ENCODE measurements around the gene EHBP1L1.

Gene EHBP1L1

DNA sequence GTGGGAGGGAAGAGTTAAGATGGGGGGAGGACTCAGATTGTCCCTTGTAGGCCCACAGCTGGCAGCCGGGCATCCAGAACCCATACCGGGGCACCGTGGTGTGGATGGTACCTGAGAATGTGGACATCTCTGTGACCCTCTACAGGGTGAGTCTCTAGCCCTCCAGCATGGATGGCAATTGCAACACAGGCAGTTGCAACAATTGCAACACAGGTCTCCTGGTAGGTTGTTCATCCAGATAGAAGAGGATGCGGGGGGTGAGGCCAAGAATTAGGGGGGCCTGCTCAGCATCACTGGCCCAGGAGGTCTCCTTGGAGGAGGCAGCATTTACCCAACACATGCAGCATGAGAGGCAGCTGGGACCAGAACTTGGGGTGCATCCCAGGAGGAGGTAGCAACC, 3.4 kb downstream of the EHBP1L1 start:
- DNase-seq, result no peak

DNA sequence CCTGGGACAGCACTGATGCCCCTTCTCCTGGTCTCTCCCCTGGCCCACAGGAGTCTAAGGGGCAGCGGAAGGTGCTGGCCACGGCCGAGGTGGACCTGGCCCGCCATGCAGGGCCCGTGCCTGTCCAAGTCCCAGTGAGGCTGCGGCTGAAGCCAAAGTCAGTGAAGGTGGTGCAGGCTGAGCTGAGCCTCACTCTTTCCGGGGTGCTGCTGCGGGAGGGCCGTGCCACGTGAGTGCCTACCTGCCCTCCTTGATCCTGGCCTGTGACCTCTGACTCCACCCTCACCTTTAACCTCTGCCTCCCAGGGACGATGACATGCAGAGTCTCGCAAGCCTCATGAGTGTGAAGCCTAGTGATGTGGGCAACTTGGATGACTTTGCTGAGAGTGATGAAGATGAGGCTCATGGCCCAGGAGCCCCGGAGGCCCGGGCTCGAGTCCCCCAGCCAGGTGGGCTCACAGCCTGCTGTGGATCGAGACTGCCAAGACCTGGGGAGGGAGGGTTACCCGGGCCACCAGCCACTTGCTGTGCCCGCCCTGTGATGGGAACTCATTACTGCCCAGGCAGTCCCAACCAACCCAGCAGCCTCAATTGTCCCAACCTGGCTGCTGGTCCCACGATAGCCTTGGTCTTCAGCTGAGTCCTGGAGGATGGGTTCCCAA, 4.3 kb downstream of the EHBP1L1 start:
- DNase-seq, result no peak

DNA sequence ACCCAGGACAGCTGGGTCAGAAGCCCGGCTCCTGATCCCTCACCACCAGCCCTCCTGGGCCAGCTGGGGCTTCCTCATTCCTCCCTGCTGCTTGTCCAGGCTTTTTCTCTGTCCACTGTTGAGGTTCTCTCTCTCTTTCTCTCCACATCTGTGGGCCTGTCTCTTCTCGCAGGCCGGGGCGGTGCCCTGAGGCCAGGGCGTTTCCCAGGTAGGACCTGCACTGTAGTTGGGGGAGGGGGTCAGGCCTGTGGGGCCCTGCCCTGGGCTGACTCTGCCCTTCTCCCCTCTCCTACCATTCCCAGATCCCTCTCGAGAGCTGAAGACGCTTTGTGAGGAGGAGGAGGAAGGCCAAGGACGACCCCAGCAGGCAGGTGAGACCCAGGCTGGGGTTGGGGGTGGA, 4.9 kb downstream of the EHBP1L1 start:
- no peak for DNase-seq

DNA sequence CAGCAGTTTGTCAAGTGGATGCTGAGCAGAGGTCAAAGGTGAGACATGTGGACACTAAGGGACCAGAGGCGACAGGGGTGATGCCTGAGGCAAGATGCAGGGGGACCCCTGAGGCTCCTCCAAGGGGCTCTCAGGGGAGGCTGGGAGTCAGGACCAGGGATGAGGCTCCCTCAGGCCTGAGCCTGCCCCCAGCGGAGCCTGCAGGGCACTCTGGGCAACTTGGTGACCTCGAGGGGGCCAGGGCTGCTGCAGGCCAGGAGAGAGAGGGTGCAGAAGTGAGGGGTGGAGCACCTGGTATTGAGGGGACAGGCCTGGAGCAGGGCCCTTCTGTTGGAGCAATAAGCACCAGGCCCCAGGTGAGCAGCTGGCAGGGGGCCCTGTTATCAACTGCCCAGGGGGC, 6.1 kb downstream of the EHBP1L1 start:
- DNase-seq, result no peak

DNA sequence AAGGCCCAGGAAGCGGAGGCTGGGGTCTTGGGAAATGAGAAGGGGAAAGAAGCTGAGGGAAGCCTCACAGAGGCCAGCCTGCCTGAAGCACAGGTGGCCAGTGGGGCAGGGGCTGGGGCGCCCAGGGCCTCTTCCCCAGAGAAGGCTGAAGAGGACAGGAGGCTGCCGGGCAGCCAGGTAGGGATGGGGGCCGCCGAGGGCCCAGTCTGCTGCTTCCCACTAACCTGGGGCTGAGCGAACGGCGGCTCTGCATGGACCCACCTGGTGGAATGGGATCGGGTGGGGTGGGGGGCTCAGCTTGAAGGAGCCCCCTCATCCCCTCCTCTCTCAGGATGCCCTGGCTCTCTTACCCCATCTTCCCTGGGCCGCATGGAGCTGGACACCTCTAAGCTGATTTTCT, 7.7 kb downstream of the EHBP1L1 start:
- no peak for DNase-seq

DNA sequence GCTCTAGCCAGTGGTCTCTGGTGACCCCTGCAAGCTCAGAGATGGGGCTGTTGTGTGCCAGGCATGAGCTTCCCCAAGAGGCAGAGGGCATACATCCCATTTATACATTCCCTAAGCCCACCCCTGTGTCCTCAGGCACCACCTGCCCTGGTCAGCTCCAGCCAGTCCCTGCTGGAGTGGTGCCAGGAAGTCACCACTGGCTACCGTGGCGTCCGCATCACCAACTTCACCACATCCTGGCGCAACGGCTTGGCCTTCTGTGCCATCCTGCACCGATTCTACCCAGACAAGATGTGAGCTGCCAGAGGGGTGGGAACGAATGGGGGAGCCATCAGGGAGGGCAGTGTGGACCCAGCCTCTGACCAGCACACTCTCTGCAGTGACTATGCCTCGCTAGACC, 8.3 kb downstream of the EHBP1L1 start:
- DNase-seq, result no peak

DNA sequence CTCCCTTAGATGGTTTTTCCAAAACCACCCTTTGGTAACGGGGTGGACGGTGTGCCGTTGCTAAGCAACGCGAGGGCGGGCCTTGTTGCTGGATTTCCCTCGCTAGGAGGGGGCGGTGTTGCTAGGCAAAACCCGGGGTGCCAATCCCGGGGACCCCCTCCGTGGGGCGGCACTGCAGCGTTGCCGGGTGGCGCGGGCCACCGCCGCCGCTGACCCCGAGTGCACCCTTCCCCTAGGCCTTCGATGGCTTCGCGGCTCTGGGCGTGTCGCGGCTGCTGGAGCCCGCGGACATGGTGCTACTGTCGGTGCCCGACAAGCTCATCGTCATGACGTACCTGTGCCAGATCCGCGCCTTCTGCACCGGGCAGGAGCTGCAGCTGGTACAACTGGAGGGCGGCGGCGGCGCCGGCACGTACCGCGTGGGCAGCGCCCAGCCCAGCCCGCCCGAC, 8.9 kb downstream of the EHBP1L1 start:
- DNase-seq, result no peak

DNA sequence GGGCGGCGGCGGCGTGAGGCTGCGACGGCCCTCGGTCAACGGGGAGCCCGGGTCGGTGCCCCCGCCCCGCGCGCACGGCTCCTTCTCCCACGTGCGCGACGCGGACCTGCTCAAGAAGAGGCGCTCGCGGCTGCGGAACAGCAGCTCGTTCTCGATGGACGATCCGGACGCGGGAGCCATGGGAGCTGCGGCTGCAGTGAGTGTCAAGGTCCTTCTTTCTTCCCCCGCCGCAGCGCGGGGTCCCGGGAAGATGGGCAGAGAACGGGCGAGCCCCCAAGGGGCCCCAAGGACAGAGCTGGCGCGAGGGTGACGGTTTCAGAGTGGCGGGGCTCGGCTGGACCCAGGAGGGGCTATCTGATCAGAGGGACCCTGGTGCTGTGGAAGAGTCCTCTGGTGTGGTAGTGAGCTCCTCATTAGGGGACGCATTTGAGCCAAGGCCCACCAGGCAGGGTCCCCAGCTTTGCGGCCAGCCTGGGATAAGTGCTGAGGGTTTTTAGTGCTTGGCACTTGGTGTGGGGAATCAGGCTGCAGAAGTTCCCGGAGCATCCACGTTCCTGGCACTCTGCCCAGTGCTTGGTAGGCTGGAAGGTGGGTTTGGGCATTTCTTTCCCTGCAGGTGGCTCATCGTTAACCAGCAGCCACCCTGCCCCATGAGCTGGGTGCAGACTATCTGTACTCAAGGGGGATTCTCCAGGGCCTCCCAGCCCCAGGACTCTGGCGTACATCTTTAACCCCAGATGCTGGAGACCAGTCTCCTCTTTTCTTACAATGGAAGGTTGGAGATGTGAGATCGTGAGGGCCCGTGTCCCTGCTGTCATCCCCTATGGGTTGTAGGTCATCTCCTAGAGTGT, 9.8 kb downstream of the EHBP1L1 start:
- DNase-seq, result no peak

DNA sequence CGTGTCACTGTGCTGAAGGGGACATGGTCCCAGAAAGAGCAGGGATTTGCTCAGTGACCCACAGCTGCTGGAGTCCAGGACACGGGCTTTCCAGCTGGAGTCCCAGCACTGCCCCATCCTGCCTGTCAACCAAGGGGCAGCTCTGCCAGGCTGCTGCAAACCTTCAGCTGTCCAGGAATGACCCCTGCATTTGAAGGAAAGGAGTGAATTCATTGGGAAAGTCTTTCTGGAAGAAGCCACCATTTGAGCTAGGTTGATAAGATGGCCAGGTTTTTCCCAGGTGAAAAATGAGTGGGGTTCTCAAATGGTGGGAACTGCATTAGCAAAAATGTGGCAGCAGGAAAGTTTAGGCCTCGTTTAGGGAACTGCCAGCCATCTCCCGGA, 10.4 kb downstream of the EHBP1L1 start:
- DNase-seq, result no peak

DNA sequence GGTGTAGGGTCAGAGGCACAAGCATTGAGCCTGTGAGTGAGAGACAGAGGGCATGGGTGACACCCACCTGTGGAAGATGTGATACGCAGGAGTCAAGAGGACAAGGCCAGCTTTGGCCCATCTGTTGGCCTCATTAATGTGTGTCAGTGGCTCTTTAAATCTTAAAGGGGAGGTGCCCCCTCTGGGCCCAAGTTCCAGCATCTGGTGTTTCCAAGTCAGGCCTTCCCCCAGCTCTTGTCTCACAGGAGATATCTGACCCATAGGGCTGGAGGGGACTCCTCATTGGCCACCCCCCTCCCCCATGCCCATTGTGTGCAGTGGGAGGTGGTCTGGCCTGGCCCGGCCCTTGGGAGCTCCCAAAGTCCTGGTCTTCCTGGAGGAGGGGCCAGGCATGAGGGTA, 10.8 kb downstream of the EHBP1L1 start:
- no peak for DNase-seq

DNA sequence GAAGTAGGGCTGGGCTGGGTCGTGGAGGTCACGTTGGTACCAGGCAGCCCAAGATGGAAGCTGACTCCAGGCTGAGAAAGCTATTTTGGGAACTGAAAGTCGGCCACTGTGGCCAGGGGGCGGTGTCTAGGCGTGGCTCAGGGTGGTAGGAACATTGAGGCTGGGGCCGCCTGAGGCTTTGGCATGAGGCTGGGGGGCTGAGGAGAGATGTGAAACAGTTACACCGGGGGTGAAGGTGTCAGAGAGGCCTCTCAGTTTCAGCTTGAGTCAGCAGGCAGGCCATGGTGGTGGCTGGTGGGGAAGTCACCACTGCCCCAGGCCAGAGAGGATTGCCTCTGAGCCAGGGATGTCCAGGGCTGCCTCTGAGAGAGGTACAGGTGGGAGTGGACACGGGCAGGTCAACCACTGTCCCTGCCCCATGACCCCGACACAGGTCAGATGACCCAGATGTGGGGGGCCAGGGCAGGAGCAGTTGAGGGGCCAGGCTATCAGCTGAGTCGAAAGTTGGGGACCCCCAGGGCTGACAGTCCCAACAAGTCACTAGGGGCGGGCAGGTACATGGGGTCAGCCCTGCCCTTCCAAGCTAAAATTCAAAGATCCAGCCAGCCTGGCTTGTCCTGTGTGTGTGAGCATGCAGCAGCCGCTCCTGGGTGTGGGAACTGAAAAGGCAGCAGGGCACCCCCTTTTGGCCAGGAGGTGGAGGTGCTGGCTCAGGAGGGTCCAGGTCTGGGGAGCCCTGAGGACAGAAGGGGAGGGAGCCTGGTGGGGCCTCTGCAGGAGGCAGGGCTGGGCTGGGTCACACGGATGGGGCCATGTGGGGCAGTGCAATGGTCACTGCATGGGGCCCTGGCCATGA, 12.6 kb downstream of the EHBP1L1 start:
- peak; percentile 85 for DNase-seq

DNA sequence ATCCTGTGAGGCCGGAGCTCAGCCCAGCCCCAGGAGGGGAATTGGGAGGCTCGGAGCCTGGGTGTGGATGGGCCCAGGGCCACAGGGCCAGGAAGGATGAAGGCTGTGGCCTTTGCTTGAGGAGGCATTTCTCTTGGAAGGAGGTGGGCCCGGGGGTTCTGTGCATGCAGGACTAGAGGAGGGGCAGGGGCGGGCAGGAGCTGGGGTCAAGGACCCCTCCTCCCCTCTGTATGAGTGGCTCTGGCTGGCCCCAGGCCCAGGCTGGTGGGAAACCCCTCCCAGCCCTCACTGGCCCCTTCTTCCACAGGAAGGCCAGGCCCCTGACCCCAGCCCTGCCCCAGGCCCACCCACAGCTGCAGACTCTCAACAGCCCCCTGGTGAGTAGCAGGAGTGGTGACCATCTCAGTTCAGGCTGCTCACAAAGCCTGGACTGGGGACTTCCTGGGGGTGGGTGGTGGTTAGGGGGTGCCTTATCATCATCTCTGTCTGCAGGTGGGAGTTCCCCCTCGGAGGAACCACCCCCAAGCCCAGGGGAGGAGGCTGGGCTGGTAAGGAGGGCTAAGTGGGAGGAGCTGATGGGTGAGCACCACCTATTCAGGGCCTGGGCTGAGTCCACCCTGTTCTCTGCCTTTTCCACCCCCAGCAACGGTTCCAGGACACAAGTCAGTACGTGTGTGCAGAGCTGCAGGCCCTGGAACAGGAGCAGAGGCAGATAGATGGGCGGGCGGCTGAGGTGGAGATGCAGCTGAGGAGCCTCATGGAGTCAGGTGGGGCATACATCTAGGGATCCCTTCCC, 13.8 kb downstream of the EHBP1L1 start:
- DNase-seq, result peak; percentile 47

DNA sequence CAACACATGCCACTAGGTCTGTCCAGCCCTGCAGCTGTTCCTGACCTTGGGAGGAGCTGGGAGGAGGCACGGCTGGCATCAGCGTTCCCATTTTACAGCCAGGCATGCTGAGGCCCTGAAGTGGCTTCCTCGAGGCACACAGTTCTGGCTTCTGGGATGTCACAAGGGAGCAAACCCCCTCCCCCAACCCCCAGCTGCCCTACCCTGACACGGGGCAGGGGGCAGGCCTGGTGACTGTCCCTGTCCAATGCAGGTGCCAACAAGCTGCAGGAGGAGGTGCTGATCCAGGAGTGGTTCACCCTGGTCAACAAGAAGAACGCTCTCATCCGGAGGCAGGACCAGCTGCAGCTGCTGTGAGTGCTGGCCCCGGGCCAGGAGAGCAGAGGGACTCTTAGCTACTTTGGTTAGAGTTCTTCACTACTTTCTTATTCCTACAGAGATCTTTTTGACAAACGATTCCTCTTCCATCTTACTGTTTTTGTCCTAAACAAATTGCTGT, 14.4 kb downstream of the EHBP1L1 start:
- DNase-seq, result no peak

DNA sequence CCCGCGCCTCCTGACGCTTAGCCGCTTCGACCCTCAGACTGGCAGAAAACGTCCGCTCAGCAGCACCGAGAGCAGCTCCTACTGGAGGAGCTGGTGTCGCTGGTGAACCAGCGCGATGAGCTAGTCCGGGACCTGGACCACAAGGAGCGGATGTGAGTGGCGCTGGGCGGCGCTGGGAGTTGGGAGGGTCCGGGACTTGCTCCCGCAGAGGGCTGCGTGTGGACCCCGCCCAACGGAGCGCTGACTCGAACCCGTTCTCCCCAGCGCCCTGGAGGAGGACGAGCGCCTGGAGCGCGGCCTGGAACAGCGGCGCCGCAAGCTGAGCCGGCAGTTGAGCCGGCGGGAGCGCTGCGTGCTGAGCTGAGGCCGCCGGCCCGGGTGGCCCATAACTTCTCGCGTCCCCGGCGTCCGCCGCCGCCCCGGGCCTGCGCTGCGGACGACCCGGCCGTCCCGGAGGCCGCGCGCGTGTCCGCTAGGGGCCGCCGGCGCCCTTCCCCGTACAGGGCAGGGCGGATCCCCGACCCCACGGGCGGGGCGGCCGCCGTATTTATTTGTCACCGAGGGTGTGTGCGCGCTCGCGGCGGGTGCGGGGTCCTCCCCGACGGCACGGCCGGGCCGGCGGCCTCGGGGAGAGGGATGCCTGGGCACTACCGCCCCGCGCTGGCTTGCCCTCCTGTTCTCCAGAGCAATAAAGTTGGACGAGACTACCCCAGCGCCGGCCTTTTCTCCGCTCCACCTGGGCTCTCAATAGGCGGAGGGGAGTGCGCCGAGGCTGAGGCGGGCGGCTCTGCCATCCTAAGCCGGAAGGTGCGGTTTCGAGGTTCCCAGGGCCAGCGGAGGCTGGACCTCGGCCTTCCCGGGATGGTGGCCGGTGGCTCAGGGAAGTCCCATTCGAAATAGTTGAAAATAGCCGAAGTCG, 16.3 kb downstream of the EHBP1L1 start:
- no peak for DNase-seq

DNA sequence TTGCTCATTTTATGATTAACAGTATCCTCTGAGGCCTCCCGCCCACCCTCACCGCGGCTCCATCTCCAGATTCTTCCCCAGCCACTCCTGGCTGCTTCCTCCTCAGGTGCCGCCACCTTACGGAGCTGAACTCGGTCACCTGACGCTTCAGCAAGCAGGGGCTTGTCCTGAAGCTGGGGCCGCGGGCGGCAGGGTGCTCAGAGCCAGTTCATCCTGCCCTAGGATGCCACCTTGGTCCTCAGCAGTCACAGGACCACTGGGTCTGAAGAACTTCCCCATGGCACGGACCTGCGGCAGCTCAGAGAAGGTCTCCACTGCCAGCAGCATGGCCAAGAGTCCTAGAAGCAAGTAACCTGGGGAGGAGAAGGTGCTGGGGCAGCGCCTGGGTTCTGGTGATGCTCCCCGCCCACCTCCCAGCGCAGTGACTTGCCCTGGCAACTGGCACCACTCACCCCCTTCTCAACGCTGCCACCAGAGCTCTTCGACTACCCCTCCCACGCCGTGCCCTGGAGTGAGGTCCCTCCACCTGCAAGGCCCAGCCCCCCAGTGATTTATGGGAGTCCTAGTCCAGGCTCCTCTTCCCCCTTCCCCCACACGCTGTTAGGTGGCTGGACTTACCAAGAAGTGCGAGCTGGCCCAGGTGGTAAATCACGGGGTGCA, 17.1 kb downstream of the EHBP1L1 start:
- no peak for DNase-seq

DNA sequence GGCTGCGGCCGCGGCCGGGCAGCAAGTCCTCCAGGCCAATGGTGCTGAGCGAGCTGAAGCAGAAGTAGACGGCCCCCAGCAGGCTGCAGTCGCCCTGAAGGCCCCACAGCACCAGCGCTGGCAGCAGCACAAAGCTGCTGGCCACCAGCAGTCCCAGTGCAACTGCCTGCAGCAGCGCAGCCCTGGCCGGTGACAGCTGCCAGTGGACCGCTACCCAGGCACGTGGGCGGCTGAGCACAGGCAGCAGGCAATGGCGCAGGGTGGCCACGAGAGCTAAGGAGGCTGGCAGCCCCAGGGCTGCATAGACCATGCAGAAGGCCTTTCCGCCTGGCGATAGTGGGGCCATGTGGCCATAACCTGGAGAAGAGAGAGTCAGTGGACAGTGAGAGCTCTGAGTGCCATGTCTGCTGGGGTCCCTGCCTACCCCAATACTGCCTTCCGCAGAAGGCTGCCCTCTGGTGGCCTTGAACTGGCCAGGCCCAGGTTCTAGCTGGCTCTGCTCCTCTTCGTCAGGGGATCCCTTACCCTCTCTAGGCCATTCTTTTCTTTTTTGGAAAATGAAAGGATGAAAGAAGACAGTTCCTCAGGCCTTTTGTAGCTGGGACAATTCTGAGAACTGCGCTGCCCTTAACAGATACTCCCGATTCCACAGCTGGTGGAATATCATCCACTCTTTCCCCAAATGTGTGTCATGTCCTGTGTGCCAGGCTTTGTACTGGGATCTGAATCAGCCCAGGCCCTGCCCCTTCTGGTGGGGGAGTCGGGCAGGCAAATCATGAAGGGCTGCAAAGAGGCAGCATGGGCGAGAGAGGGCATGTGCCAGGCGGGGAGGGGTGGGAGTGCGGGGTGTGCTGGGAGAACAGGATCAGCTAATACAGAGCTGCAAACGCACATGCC, 17.9 kb downstream of the EHBP1L1 start:
- DNase-seq, result peak; percentile 54

DNA sequence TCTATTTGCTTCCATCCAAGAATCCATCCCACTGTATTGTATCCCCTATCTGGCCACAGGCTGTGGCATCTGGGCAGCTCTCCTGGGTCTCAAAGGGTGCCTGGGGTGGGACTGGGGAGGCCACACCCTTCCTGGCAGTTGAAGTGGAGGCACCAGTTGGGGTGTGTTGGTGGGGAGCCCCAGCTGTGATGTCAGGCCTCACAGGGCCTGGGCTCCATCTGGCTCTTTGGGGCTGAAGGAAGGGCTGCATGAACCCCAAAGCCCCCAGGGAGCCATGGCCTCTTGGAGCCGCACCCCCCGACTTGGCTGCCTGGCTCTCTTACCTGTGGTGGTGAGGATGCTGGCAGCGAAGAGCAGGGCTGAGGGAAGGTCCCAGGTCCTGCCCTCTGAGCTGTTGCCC, 19.3 kb downstream of the EHBP1L1 start:
- no peak for DNase-seq

DNA sequence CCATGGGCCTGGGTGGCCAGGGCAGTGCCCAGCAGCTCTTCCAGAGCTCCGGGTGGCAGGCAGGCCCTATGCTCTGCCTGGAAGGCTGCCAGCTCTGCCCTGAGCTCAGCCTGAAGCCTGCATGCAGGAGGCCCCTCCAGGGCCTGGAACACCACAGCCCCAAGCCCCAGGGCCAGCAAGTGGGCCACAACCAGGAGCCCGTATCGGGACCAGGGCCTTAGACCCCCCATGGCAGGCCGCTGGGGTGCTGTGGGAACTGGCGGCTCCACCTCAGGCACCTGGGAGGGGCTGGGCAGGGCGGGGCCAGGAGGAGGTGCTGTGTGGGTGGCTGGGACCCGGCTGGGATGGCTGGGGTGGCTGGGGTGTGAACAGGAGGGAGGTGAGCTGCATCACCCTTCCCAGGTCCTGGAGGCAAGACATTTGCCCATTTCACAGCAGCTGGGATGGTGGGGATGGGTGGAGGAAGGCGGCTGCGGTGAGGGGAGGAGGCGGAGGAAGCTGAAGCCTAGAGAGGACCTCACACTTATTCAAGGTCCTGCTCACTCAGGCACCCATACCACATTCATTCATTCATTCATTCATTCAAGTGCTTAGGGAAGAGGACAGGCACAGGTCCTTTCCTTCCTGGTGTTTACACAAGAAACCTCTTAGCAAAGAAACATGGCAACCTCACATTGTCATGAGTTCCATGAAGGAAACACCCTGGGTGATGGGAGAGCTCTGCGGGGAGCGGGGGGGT, 19.9 kb downstream of the EHBP1L1 start, which contains the start of gene KCNK7:
TSS of gene KCNK7 (minus strand) at position 258 of the 739 bp plus-strand sequence. CDS start at position 230, 28 bp downstream.
- no peak for DNase-seq

DNA sequence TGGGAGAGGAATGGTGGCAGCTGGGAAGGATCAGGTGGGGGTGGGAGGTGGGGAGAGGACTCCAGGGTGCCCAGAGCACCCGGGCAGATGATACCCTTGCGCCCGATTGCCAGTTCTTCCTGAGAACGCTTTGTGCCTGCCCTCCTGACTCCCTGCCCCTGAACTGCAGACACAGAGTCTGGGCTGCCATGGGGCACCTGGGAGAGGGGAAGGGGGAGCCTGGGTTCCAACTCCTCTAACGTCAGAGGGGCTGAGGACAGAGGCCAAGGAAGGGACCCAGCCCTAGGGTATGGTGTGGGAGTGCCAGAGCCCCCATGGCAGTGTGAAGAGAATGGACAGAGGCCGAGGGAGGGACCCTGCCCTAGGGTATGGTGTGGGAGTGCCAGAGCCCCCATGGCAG, 20.7 kb downstream of the EHBP1L1 start:
- DNase-seq, result no peak

All from activated CD4-positive, alpha-beta T cell treated with anti-CD3 and anti-CD28 coated beads for 48 hours (primary cell).